Stimulated activated CD8-positive, alpha-beta memory T cell treated with anti-CD3 and anti-CD28 coated beads, Interleukin-7, amount 100 ng/mL, for 4 hours (primary cell): ENCODE results near the gene SLC37A4.
"Not testable (repeated sequence)": the region's sequence is repeated elsewhere in the genome, so short reads cannot be mapped to it uniquely, and the experiment has no call there.

ENCODE experiments used
- DNase-seq, 2 donors: peaks; one replicate each; pipeline ENCODE4 v3.0.0-alpha.2; 2020; ENCODE audit warnings: low read depth in 2 of 2

The SLC37A4 gene

GRCh38 chr11:119041821-119042514 lies 11.3 kb upstream of the SLC37A4 start:
- DNase-seq: no peak

- DNase-seq: not testable (repeated sequence)
Observed at GRCh38 chr11:119039471-119039870, 8.8 kb upstream of the SLC37A4 start.

GRCh38 chr11:119038884-119039283 lies 8.2 kb upstream of the SLC37A4 start:
- DNase-seq: no peak

GRCh38 chr11:119034813-119035212 lies 4.1 kb upstream of the SLC37A4 start:
- no peak for DNase-seq

GRCh38 chr11:119033421-119033820 lies 2.7 kb upstream of the SLC37A4 start:
- DNase-seq: not testable (repeated sequence)

- no peak for DNase-seq
Observed at GRCh38 chr11:119031912-119032280, 1.2 kb upstream of the SLC37A4 start.

- DNase-seq: no peak
Observed at GRCh38 chr11:119030029-119030328, 698 bp downstream of the SLC37A4 start.

- DNase-seq: peak in 1 of 2 donors; percentile 30
Observed at GRCh38 chr11:119029340-119030028, 1.2 kb downstream of the SLC37A4 start.

- no peak for DNase-seq
Observed at GRCh38 chr11:119029069-119029339, 1.7 kb downstream of the SLC37A4 start.

- DNase-seq: no peak
Observed at GRCh38 chr11:119028346-119029068, 2.2 kb downstream of the SLC37A4 start.

- no peak for DNase-seq
Observed at GRCh38 chr11:119027561-119028345, 2.9 kb downstream of the SLC37A4 start.

GRCh38 chr11:119026970-119027369 lies 3.7 kb downstream of the SLC37A4 start:
- no peak for DNase-seq

- DNase-seq: no peak
Observed at GRCh38 chr11:119025978-119026766, 4.5 kb downstream of the SLC37A4 start.

- DNase-seq: no peak
Observed at GRCh38 chr11:119025541-119025940, 5.1 kb downstream of the SLC37A4 start.

- DNase-seq: no peak
Observed at GRCh38 chr11:119025099-119025473, 5.6 kb downstream of the SLC37A4 start.

- DNase-seq: no peak
Observed at GRCh38 chr11:119024430-119025098, 6.1 kb downstream of the SLC37A4 start.

- no peak for DNase-seq
Observed at GRCh38 chr11:119023741-119024140, 6.9 kb downstream of the SLC37A4 start.

- no peak for DNase-seq
Observed at GRCh38 chr11:119021631-119022030, 9.0 kb downstream of the SLC37A4 start.

- no peak for DNase-seq
Observed at GRCh38 chr11:119019996-119020395, 10.7 kb downstream of the SLC37A4 start.

GRCh38 chr11:119018074-119018938 lies 12.4 kb downstream of the SLC37A4 start, which contains the start of the genes RPS25 and TRAPPC4:
Gene RPS25 (minus strand): TSS chr11:119018343. CDS start chr11:119018284, 59 bp downstream.
Gene TRAPPC4 (plus strand): TSS chr11:119018766. CDS start chr11:119018796, 30 bp downstream.
- DNase-seq: peak; percentile 91 to 92
